ENCODE data around the gene PDCD5.
A peak's percentile ranks its signal among the peaks of the same experiment; 100 is the strongest.
"Not testable (repeated sequence)": the region's sequence is repeated elsewhere in the genome, so short reads cannot be mapped to it uniquely, and the experiment has no call there.

PDCD5 gene

DNA sequence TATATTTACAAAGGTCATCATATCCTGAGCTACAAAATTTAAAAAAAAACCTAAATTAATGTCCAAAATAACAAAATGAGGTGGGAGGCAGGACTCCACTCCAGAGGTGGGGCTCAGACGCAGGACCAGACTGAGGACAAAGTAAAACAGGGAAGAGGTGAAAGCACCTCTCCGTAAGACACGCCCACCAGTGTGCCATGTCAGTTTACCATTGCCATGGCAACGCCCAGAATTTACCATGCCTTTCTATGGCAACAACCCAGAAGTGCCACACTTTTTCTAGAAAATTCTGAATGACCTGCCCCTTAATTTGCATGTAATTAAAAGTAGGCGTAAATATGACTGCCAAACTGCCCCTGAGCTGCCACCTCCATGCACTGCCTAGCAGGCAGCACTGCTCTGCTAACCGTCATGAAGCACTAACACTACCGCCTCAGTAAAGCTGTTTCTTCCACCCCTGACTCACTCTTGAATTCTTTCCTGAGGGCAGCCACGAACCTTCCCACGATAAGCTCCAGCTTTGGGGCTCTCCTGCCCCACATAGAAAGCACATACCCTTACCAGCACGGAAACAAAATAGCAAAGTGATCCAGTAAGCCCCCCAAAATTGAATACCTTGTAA, 22.3 kb upstream of the PDCD5 start:
- Histone ChIP-seq H3K27me3 (ENCODE audit: control insufficient read depth, insufficient read depth, low read length) (no peaks in the 10 kb centered on the region), H3K27ac (ENCODE audit: low read length) (no peak overlapping the region), H3K4me3 (ENCODE audit: low read length) (no peak overlapping the region), H3K4me1 (ENCODE audit: control insufficient read depth, low read depth, low read length) (no peaks in the 10 kb centered on the region), H3K9me3 (ENCODE audit: control insufficient read depth, low read depth, low read length) (no peaks in the 10 kb centered on the region), H3K9ac (ENCODE audit: low read length) (no peak overlapping the region), H3K36me3 (ENCODE audit: control insufficient read depth, low read depth, low read length) (no peaks in the 10 kb centered on the region)

DNA sequence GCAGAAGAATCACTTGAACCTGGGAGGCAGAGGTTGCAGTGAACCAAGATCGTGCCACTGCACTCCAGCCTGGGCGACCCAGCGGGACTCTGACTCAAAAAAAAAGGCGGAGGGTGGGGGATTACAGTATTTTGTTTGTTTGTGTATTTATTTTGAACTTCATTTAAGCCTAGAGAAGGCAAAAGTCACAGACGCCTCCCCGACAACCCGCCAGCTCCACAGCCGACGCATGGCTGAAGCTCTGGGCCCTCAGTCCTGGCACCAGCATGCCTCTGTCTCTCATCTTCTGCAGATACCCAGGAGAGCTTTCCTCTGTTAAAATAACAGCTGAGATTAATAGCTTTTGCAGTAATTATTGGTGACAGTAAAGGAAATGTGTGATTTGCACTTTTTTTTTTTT, 17.2 kb upstream of the PDCD5 start:
- H3K9ac ChIP-seq (ENCODE audit: low read length), result no peak overlapping the region

DNA sequence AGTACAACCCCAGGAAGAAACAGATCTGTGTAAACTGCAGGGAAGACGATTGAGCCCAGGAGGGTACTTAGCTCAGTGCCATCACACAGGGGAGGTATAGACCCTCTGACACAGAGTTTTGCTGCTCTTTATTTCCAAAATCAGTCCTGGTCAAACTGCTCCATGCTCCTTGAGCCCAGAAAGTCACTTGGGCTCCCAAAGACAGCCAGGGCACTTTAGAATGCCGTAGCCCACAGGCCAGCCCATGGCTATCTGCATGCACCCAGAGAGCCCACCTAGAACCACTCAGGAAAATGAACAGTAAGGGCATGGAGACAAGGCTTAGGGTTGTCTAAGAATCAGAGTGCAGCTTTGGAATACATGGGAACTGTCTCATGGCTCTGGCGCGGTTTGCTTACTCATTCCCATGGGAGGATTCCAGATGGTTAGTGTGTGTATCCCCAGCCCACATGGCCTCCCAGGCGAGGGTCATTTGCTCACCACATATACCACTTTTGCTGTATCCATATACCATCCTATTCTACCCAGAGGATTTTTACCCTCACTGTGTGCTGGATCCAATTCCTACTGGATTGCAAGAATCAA, 14.7 kb upstream of the PDCD5 start:
- Histone ChIP-seq H3K9me3 (ENCODE audit: control insufficient read depth, low read depth, low read length) (no peaks in the 10 kb centered on the region), H3K4me3 (ENCODE audit: low read length) (no peak overlapping the region), H3K9ac (ENCODE audit: low read length) (no peak overlapping the region), H3K36me3 (ENCODE audit: control insufficient read depth, low read depth, low read length) (no peaks in the 10 kb centered on the region), H3K27ac (ENCODE audit: low read length) (no peak overlapping the region), H3K27me3 (ENCODE audit: control insufficient read depth, insufficient read depth, low read length) (no peaks in the 10 kb centered on the region), H3K4me1 (ENCODE audit: control insufficient read depth, low read depth, low read length) (no peaks in the 10 kb centered on the region)

More for the DNA sequence above, 17.2 kb upstream of the PDCD5 start:
- no peaks in the 10 kb centered on the region for H3K36me3 ChIP-seq (ENCODE audit: control insufficient read depth, low read depth, low read length)
- no peaks in the 10 kb centered on the region for H3K27me3 ChIP-seq (ENCODE audit: control insufficient read depth, insufficient read depth, low read length)
- no peaks in the 10 kb centered on the region for H3K9me3 ChIP-seq (ENCODE audit: control insufficient read depth, low read depth, low read length)
- H3K4me3 ChIP-seq (ENCODE audit: low read length), result no peak overlapping the region
- no peaks in the 10 kb centered on the region for H3K4me1 ChIP-seq (ENCODE audit: control insufficient read depth, low read depth, low read length)
- no peak overlapping the region for H3K27ac ChIP-seq (ENCODE audit: low read length)

DNA sequence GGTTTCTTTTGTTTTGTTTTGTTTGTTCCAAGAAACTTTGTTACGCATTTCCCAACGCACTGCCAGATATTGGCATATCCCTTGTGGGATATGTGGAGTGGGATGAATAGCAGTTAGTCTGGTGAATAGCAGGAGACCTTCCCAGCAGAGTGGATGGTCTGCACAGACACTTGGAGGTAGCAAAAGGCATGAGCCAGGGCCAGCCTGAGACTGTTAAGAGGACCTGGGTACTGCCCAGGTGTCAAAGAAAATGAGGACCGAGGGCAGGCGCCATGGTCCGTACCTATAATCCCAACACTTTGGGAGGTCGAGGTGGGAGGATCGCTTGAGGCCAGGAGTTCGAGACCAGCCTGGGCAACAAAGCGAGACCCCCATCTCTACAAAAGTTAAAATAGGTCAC, 13.5 kb upstream of the PDCD5 start:
- no peak overlapping the region for H3K27ac ChIP-seq (ENCODE audit: low read length)
- no peak overlapping the region for H3K4me3 ChIP-seq (ENCODE audit: low read length)
- no peaks in the 10 kb centered on the region for H3K4me1 ChIP-seq (ENCODE audit: control insufficient read depth, low read depth, low read length)
- H3K27me3 ChIP-seq (ENCODE audit: control insufficient read depth, insufficient read depth, low read length), result no peaks in the 10 kb centered on the region
- no peaks in the 10 kb centered on the region for H3K36me3 ChIP-seq (ENCODE audit: control insufficient read depth, low read depth, low read length)
- H3K9me3 ChIP-seq (ENCODE audit: control insufficient read depth, low read depth, low read length), result no peaks in the 10 kb centered on the region
- H3K9ac ChIP-seq (ENCODE audit: low read length), result no peak overlapping the region

DNA sequence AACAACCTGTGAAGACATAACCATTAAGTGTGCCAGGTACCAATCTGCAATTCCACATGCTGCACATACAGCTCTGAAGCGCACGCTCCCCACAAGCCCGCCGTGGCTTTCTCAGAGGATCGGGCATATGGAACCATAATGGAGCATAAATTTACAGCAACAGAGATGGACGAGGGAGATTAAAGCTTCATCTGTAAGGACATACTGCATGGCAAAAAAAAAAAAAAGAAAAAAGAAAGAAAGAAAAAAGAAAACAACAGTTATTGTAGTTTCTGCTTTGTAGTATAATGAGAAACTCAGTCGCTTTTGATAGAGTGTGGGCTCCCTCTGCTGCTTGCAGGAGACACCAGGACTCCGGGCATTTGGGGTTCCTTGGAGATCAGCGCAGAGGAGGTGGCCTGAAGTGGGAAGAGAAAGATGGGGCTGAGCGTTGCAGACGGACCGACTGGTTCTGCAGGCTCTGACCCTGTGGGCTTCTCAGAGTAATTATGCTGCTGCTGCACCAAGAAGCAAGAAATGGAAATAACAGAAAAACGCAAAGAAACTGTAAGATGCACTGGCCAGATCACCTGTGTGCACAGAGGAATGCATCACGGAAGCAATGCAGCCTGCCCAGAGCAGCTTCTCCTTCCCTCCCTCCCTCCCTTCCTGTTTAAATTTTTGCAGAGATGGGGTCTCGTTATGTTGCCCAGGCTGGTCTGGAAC, 10.8 kb upstream of the PDCD5 start:
- Histone ChIP-seq H3K4me3 (ENCODE audit: low read length) (no peak overlapping the region), H3K27ac (ENCODE audit: low read length) (no peak overlapping the region), H3K9me3 (ENCODE audit: control insufficient read depth, low read depth, low read length) (no peaks in the 10 kb centered on the region), H3K4me1 (ENCODE audit: control insufficient read depth, low read depth, low read length) (no peaks in the 10 kb centered on the region), H3K9ac (ENCODE audit: low read length) (no peak overlapping the region), H3K27me3 (ENCODE audit: control insufficient read depth, insufficient read depth, low read length) (no peaks in the 10 kb centered on the region), H3K36me3 (ENCODE audit: control insufficient read depth, low read depth, low read length) (no peaks in the 10 kb centered on the region)

DNA sequence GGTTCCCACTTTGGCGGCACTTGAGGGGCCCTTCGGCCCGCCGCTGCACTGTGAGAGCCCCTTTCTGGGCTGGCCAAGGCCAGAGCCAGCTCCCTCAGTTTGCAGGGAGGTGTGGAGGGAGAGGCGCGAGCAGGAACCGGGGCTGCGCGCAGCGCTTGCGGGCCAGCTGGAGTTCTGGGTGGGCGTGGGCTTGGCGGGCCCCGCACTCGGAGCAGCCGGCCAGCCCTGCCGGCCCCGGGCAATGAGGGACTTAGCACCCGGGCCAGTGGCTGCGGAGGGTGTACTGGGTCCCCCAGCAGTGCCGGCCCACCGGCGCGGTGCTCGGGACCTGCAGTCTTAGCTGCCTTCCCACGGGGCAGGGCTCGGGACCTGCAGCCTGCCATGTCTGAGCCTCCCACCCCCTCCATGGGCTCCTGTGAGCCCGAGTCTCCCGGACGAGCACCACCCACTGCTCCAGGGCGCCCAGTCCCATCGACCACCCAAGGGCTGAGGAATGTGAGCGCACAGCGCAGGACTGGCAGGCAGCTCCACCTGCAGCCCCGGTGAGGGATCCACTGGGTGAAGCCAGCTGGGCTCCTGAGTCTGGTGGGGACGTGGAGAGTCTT, 9.4 kb upstream of the PDCD5 start:
- H3K36me3 ChIP-seq (ENCODE audit: control insufficient read depth, low read depth, low read length); H3K4me3 ChIP-seq (ENCODE audit: low read length); H3K4me1 ChIP-seq (ENCODE audit: control insufficient read depth, low read depth, low read length): not testable (repeated sequence)

DNA sequence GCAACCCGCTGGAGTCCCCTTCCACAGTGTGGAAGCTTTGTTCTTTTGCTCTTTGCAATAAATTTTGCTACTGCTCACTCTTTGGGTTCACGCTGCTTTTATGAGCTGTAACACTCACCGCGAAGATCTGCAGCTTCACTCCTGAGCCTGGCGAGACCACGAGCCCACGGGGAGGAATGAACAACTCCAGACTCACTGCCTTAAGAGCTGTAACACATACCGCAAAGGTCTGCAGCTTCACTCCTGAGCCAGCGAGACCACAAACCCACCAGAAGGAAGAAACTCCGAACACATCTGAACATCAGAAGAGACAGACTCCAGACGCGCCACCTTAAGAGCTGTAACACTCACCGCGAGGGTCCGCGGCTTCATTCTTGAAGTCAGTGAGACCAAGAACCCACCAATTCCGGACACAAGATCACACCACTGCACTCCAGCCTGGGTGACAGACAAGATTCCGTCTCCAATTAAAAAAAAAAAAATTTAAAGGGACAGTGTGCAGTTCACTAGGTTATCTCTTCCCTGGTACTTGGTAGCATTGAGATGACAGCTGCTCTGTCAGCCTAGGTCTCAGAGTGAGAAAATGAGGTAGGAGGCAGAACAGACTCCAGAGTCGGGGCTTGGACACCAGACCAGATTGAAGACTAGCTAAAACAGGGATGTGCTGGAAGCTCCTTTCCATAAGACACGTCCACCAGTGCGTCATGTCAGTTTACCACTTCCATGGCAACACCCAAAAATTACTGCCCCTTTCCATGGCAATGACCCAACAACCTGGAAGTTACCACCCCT, 8.1 kb upstream of the PDCD5 start:
- H3K4me3 ChIP-seq (ENCODE audit: low read length); H3K9me3 ChIP-seq (ENCODE audit: control insufficient read depth, low read depth, low read length); H3K27me3 ChIP-seq (ENCODE audit: control insufficient read depth, insufficient read depth, low read length); H3K9ac ChIP-seq (ENCODE audit: low read length); H3K27ac ChIP-seq (ENCODE audit: low read length); H3K4me1 ChIP-seq (ENCODE audit: control insufficient read depth, low read depth, low read length); H3K36me3 ChIP-seq (ENCODE audit: control insufficient read depth, low read depth, low read length): not testable (repeated sequence)

More for the DNA sequence above, 9.4 kb upstream of the PDCD5 start:
- H3K27ac ChIP-seq (ENCODE audit: low read length); H3K9me3 ChIP-seq (ENCODE audit: control insufficient read depth, low read depth, low read length); H3K27me3 ChIP-seq (ENCODE audit: control insufficient read depth, insufficient read depth, low read length); H3K9ac ChIP-seq (ENCODE audit: low read length): not testable (repeated sequence)

DNA sequence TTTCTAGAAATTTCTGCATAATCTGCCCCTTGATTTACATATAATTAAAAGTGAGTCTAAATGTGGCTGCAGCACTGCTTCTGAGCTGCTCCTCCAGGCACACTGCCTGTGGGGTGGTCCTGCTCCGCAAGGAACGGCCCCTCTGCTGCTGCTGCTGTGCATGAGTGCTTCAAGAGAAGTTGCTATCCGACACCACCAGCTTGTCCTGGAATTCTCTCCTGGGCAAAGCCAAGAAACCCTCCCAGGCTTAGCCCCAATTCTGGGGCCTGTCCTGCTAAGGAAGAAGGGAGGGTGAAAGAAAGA, 7.5 kb upstream of the PDCD5 start:
- no peaks in the 10 kb centered on the region for H3K27me3 ChIP-seq (ENCODE audit: control insufficient read depth, insufficient read depth, low read length)

DNA sequence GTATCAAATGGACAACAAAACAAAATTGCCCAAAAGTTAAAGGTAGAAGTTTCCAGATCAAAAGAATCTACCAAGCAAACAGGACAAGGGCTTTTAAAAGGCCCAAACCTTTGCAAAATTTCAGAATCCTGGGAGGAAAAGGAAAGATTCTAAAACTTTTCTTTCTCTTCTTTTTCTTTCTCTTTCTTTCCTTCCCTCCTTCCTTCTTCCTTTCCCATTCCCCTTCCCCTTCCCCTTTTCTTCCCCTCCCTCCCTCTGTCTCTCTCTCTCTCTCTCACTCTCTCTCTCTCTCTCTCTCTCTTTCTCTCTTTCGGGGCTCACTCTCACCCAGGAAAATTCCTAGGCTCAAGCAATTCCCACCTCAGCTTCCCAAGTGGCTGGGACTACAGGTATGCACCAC, 4.2 kb upstream of the PDCD5 start:
- Histone ChIP-seq H3K4me1 (ENCODE audit: control insufficient read depth, low read depth, low read length) (no peaks in the 10 kb centered on the region), H3K9me3 (ENCODE audit: control insufficient read depth, low read depth, low read length) (no peaks in the 10 kb centered on the region), H3K9ac (ENCODE audit: low read length) (no peak overlapping the region), H3K36me3 (ENCODE audit: control insufficient read depth, low read depth, low read length) (no peaks in the 10 kb centered on the region), H3K27ac (ENCODE audit: low read length) (no peak overlapping the region), H3K27me3 (ENCODE audit: control insufficient read depth, insufficient read depth, low read length) (peaks cover 11% of the 10 kb centered on the region), H3K4me3 (ENCODE audit: low read length) (no peak overlapping the region)

More for the DNA sequence above, 7.5 kb upstream of the PDCD5 start:
- Histone ChIP-seq H3K4me1 (ENCODE audit: control insufficient read depth, low read depth, low read length) (no peaks in the 10 kb centered on the region), H3K27ac (ENCODE audit: low read length) (no peak overlapping the region), H3K9ac (ENCODE audit: low read length) (no peak overlapping the region), H3K36me3 (ENCODE audit: control insufficient read depth, low read depth, low read length) (no peaks in the 10 kb centered on the region), H3K9me3 (ENCODE audit: control insufficient read depth, low read depth, low read length) (no peaks in the 10 kb centered on the region), H3K4me3 (ENCODE audit: low read length) (no peak overlapping the region)

DNA sequence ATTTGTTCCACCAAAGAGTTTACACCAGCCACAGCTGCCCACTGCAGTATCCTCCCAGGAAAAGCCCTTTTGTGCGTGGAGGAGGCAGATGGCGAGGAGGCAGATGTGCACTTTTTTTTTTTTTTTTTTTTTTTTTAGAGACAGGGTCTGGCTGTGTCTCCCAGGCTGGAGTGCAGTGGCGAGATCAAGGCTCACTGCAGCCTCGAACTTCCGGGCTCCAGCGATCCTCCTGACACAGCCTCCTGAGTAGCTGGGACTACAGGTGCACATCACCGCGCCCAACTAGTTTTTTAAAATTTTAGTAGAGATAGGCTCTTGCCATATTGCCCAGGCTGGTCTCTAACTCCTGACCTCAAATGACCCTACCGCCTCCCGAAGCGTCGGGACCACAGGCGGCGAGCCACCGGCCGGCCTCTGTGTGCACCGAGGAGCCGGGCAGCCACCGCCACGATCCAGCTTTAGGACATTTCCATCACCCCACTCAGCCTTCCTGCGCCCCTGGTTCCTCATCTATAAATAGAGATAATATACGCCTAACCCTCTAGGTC, 563 bp upstream of the PDCD5 start:
- H3K9me3 ChIP-seq (ENCODE audit: control insufficient read depth, low read depth, low read length), result no peaks in the 10 kb centered on the region
- no peaks in the 10 kb centered on the region for H3K4me1 ChIP-seq (ENCODE audit: control insufficient read depth, low read depth, low read length)
- no peak overlapping the region for H3K9ac ChIP-seq (ENCODE audit: low read length)
- H3K27ac ChIP-seq (ENCODE audit: low read length), result no peak overlapping the region
- peak overlapping the region; percentile 73 for H3K4me3 ChIP-seq (ENCODE audit: low read length)
- peaks cover 9% of the 10 kb centered on the region for H3K36me3 ChIP-seq (ENCODE audit: control insufficient read depth, low read depth, low read length)
- H3K27me3 ChIP-seq (ENCODE audit: control insufficient read depth, insufficient read depth, low read length), result peaks cover 11% of the 10 kb centered on the region

DNA sequence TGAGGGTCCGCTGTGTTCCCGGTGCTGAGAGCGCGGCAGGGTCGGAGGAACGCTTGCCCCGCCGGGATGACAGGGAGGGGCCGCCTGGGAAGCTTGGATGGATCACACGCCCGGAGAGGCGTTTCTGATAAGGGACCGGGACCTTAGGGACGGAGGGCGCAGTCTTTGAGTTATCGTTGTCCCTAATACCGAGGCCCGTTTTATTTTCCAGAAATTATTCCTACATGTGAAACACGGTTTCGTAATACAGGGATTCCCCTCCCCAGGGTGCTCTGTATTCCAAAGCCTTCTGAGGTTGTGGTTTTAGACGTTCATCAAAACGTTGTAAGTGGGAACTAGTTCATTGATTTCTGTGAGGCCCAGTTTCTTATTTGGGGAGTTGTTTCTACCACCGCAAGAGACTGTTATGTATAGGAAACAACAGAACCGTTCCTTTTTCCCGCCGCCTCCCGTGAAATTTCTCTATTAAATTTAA, 752 bp downstream of the PDCD5 start:
- Histone ChIP-seq H3K27ac (ENCODE audit: low read length) (no peak overlapping the region), H3K27me3 (ENCODE audit: control insufficient read depth, insufficient read depth, low read length) (peaks cover 11% of the 10 kb centered on the region), H3K4me3 (ENCODE audit: low read length) (peak overlapping the region; percentile 73), H3K36me3 (ENCODE audit: control insufficient read depth, low read depth, low read length) (peaks cover 20% of the 10 kb centered on the region), H3K9ac (ENCODE audit: low read length) (peak overlapping the region; percentile 84), H3K9me3 (ENCODE audit: control insufficient read depth, low read depth, low read length) (no peaks in the 10 kb centered on the region), H3K4me1 (ENCODE audit: control insufficient read depth, low read depth, low read length) (no peaks in the 10 kb centered on the region)

Measured in iPS-18a (cell line).